NT2/D1 (cell line): ENCODE results near the gene ANKLE2.
"Not testable (repeated sequence)": the region's sequence is repeated elsewhere in the genome, so short reads cannot be mapped to it uniquely, and the experiment has no call there.

Source experiments
- SUZ12 ChIP-seq: IDR thresholded peaks from 2 replicates; pipeline ENCODE4 v1.6.1; 2011; ENCODE audit not compliant: insufficient read length, insufficient read depth; ENCODE audit errors: extremely low read depth
- YY1 ChIP-seq: IDR thresholded peaks from 2 replicates; pipeline ENCODE4 v1.6.1; 2011; ENCODE audit not compliant: insufficient read length, insufficient read depth

GRCh38 chr12:132753670-132754069 lies 8.0 kb downstream of the ANKLE2 start:
- not testable (repeated sequence) for TF ChIP-seq YY1, SUZ12
